CD14-positive monocyte (primary cell): ENCODE measurements around the gene TTYH3. TPM values are rescaled to one million over a fixed set of nuclear protein-coding genes. Genes with fewer than 3 reads are reported as not detected.

Source experiments
- DNase-seq, 3 donors: peaks; one replicate each; pipeline ENCODE4 v3.0.0-alpha.2; 2011 to 2022
- H2AFZ ChIP-seq: 2 replicates; pipeline ENCODE4 v1.6.0; 2012; ENCODE audit warnings: mild to moderate bottlenecking, low read depth, low read length, inconsistent platforms; ENCODE audit not compliant: insufficient read depth, poor library complexity, severe bottlenecking
- H3K27ac ChIP-seq, 2 donors: 1 replicate in 1 of 2; 2 replicates in 1 of 2; pipeline ENCODE4 v1.5.1; 2012 to 2013; ENCODE audit warnings: low read length in 2 of 2, control low read depth in 1 of 2, inconsistent platforms in 1 of 2, low read depth in 1 of 2, mild to moderate bottlenecking in 1 of 2
- H3K27me3 ChIP-seq, 2 donors: one replicate each; pipeline versions ENCODE4 v1.6.0 to v1.6.1; 2011 to 2013; ENCODE audit warnings: low read length in 2 of 2; ENCODE audit not compliant: control insufficient read depth in 2 of 2, insufficient read depth in 2 of 2
- H3K36me3 ChIP-seq, 2 donors: replicated peaks in 1 of 2; 1 replicate in 1 of 2; 2 replicates in 1 of 2; pipeline versions ENCODE4 v1.5.1 to v1.6.1; 2012 to 2013; ENCODE audit warnings: low read length in 2 of 2, control low read depth in 1 of 2, inconsistent platforms in 1 of 2, mild to moderate bottlenecking in 1 of 2; ENCODE audit not compliant: insufficient read depth in 2 of 2, control insufficient read depth in 1 of 2
- H3K4me1 ChIP-seq, 2 donors: 1 replicate in 1 of 2; 2 replicates in 1 of 2; pipeline versions ENCODE4 v1.5.1 to v1.6.1; 2012 to 2013; ENCODE audit warnings: low read length in 2 of 2, control low read depth in 1 of 2, inconsistent platforms in 1 of 2, mild to moderate bottlenecking in 1 of 2, moderate library complexity in 1 of 2; ENCODE audit not compliant: insufficient read depth in 2 of 2, control insufficient read depth in 1 of 2
- H3K4me2 ChIP-seq: replicated peaks from 2 replicates; pipeline ENCODE3; 2012; ENCODE audit warnings: low read length, moderate library complexity, mild to moderate bottlenecking; ENCODE audit not compliant: poor library complexity, severe bottlenecking; ENCODE audit errors: extremely low read depth
- H3K4me3 ChIP-seq, 3 experiments: fragments of 200-600 bp in 1 of 3; sonication (generic) in 1 of 3; replicated peaks in 1 of 3; 1 replicate in 2 of 3; 2 replicates in 1 of 3; pipeline ENCODE4 v1.5.1; 2011 to 2013; ENCODE audit warnings: low read length in 3 of 3, mild to moderate bottlenecking in 3 of 3, control low read depth in 2 of 3, low read depth in 2 of 3, inconsistent platforms in 1 of 3, moderate library complexity in 1 of 3
- H3K79me2 ChIP-seq: 2 replicates; pipeline ENCODE4 v1.6.0; 2012; ENCODE audit warnings: mild to moderate bottlenecking, control low read depth, inconsistent platforms, low read length, moderate library complexity; ENCODE audit not compliant: insufficient read depth
- H3K9ac ChIP-seq: 2 replicates; pipeline ENCODE4 v1.6.0; 2017; ENCODE audit warnings: low read length, mild to moderate bottlenecking; ENCODE audit not compliant: insufficient read depth, poor library complexity, severe bottlenecking
- H3K9me3 ChIP-seq, 2 donors: replicated peaks in 1 of 2; 1 replicate in 1 of 2; 2 replicates in 1 of 2; pipeline versions ENCODE4 v1.5.1 to v1.6.1; 2012 to 2013; ENCODE audit warnings: low read length in 2 of 2, control low read depth in 1 of 2; ENCODE audit not compliant: control insufficient read depth in 1 of 2, insufficient read depth in 1 of 2
- H4K20me1 ChIP-seq: 2 replicates; pipeline ENCODE4 v1.6.0; 2012; ENCODE audit warnings: mild to moderate bottlenecking, low read length, control low read depth, moderate library complexity; ENCODE audit not compliant: insufficient read depth
- H3K27ac Mint-ChIP-seq, 7 donors: one replicate each; pipeline ENCODE4 v1.8.0; 2020; ENCODE audit warnings: mild to moderate bottlenecking in 7 of 7, mixed read lengths in 7 of 7, moderate library complexity in 6 of 7, inconsistent platforms in 2 of 7
- H3K27me3 Mint-ChIP-seq, 3 donors: one replicate each; pipeline ENCODE4 v1.8.0; 2021 to 2022; ENCODE audit warnings: low read depth in 3 of 3, mild to moderate bottlenecking in 3 of 3, mixed read lengths in 3 of 3, moderate library complexity in 3 of 3, inconsistent platforms in 1 of 3
- H3K36me3 Mint-ChIP-seq, 2 donors: one replicate each; pipeline ENCODE4 v1.8.0; 2020; ENCODE audit warnings: mixed read lengths in 2 of 2, inconsistent platforms in 1 of 2, mild to moderate bottlenecking in 1 of 2
- H3K4me1 Mint-ChIP-seq: one replicate; pipeline ENCODE4 v1.8.0; 2020; ENCODE audit warnings: mild to moderate bottlenecking, mixed read lengths
- H3K4me3 Mint-ChIP-seq, 2 donors: one replicate each; pipeline ENCODE4 v1.8.0; 2020; ENCODE audit warnings: mild to moderate bottlenecking in 2 of 2, mixed read lengths in 2 of 2, moderate library complexity in 1 of 2
- H3K9me3 Mint-ChIP-seq, 7 donors: one replicate each; pipeline ENCODE4 v1.8.0; 2020 to 2022; ENCODE audit warnings: mixed read lengths in 7 of 7, mild to moderate bottlenecking in 6 of 7, moderate library complexity in 6 of 7, inconsistent platforms in 2 of 7
- WGBS: methylation state at CpG from one replicate; pipeline ENCODE4 v1.1.5; 2013; ENCODE audit warnings: missing lambda C conversion rate; ENCODE audit not compliant: insufficient coverage; 5-methylcytosine and 5-hydroxymethylcytosine counted together
- intact Hi-C, 2 donors: fragments of 100-400 bp; cut with micrococcal nuclease; formaldehyde crosslinking; loops; one replicate each; pipeline versions ENCODE4 v1.15.0 to v1.15.1; 2023
- polyA plus RNA-seq, 3 donors: library from polyadenylated mRNA; depleted of rRNA in 1 of 3; unstranded in 2 of 3; stranded (reverse) in 1 of 3; fragments of 300-500 nt in 2 of 3; fragments of >200 nt in 1 of 3; fragmentation: Illumina TruSeq in 2 of 3; gene quantifications; 1 replicate in 2 of 3; 2 replicates in 1 of 3; pipeline ENCODE4 v1.2.3, GENCODE V29; 2012 to 2021
- TF ChIP-seq, protein P1 (sequence below): fragments of 200-600 bp; IDR thresholded peaks from one replicate; pipeline ENCODE4 v1.8.0; 2022; ENCODE audit warnings: antibody characterized with exemption, mild to moderate bottlenecking

TTYH3 gene
- polyA plus RNA-seq, 3 donors = 13.4 to 73.5 (median 17.4) TPM

DNA sequence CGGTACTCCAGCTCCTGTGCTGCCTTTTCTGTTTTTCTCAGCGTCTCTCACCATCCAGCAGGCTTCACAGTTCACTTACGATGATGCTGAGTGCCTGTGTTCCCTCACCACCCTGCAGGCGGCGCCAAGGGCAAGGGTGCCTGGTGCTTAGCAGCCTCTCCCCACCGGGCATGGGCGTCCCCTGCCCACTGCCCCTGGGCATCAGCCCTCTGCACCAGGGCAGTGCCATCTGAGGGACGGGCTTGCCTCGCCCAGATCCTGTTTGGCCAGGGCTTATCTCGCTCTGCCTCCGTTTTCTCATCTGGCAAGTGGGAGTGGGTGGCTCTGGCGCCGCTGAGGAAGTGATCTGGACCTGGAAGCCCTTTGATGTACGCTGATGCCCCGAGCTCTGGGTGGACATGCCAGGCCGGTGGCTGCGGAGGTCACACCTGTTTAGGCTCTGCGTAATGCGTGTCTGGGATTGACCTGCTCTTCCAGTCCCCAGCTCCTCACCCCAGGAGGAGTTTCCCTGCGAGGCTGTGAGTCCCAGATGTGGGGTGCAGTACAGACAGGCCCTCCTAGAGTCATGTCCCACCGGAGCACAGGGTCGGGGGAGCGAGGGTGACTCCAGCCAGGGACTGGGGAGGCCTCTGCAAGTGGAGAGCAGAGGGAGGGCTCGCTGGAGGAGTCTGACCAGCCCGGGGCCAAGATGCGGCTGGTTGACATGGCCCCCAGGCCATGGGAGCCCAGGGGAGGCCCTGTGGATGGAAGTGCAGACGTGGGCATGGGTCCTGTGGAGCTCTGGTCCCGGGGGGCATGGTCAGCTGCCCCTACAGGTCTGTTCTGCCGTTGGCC is 11.8 kb downstream of the TTYH3 start:
- intact Hi-C loops = loop anchor here in 1 of 2 donors (5.0 kb wide), 1 partner anchor 36 kb away; no protein-coding TSS in a partner anchor
- peaks cover 13 to 22% of the 10 kb centered on the region in 2 donors for H3K36me3 ChIP-seq
- peak overlapping the region; percentile 75 for H3K4me2 ChIP-seq
- peak overlapping the region; percentile 53 for H3K9ac ChIP-seq
- TF ChIP-seq, protein P1, sequence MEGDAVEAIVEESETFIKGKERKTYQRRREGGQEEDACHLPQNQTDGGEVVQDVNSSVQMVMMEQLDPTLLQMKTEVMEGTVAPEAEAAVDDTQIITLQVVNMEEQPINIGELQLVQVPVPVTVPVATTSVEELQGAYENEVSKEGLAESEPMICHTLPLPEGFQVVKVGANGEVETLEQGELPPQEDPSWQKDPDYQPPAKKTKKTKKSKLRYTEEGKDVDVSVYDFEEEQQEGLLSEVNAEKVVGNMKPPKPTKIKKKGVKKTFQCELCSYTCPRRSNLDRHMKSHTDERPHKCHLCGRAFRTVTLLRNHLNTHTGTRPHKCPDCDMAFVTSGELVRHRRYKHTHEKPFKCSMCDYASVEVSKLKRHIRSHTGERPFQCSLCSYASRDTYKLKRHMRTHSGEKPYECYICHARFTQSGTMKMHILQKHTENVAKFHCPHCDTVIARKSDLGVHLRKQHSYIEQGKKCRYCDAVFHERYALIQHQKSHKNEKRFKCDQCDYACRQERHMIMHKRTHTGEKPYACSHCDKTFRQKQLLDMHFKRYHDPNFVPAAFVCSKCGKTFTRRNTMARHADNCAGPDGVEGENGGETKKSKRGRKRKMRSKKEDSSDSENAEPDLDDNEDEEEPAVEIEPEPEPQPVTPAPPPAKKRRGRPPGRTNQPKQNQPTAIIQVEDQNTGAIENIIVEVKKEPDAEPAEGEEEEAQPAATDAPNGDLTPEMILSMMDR = peak; percentile 35
- peak overlapping the region; percentile 61 to 75 for H3K27ac ChIP-seq
- no peak for DNase-seq
- Mint-ChIP-seq H3K27me3 (peaks cover 0 to 2% (median 0%) of the 10 kb centered on the region in 3 donors), H3K9me3 (peaks cover 0 to 1% (median 0%) of the 10 kb centered on the region in 7 donors), H3K27ac (peak overlapping the region in 5 of 7 donors; percentile 61 to 90 (median 80)), H3K4me1 (peaks cover 66% of the 10 kb centered on the region), H3K36me3 (peaks cover 15 to 45% of the 10 kb centered on the region in 2 donors), H3K4me3 (no peak overlapping the region)
- H3K79me2 ChIP-seq = peaks cover 77% of the 10 kb centered on the region
- H3K4me3 ChIP-seq = peak overlapping the region in 1 of 3 experiments; percentile 64
- peaks cover 86 to 92% of the 10 kb centered on the region in 2 donors for H3K4me1 ChIP-seq
- no peak overlapping the region for H2AFZ ChIP-seq
- WGBS = 93% methylated on average over 26 of the region's 29 CpGs
- H3K27me3 ChIP-seq = no peaks in the 10 kb centered on the region
- H4K20me1 ChIP-seq = peaks cover 69% of the 10 kb centered on the region
- no peaks in the 10 kb centered on the region for H3K9me3 ChIP-seq

DNA sequence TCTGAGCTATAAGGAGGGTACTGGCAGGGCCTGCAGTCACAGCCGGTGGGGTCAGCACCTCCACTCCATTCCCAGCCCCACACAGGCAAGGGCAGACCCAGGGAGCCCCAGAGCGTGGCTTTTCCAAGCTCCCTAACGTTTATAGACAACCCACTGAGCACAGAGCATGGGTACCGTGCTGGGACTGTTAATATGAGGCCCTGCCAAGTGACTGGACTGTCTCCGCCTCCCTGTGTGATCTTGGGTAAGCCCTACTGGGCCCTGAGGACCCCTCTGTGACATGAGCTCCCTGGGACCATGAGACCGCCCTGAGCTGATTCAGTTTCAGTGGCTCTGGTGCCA is 12.4 kb downstream of the TTYH3 start:
- Histone ChIP-seq H3K27ac (peak overlapping the region; percentile 61 to 75), H3K36me3 (peaks cover 17 to 28% of the 10 kb centered on the region in 2 donors), H3K4me2 (peak overlapping the region; percentile 75), H3K9ac (peak overlapping the region; percentile 53), H2AFZ (no peak overlapping the region), H3K4me3 (peak overlapping the region in 1 of 3 experiments; percentile 64), H4K20me1 (peaks cover 71% of the 10 kb centered on the region), H3K9me3 (no peaks in the 10 kb centered on the region), H3K27me3 (no peaks in the 10 kb centered on the region), H3K4me1 (peaks cover 81 to 86% of the 10 kb centered on the region in 2 donors), H3K79me2 (peaks cover 71% of the 10 kb centered on the region)
- H3K27me3 Mint-ChIP-seq = peaks cover 0 to 2% (median 0%) of the 10 kb centered on the region in 3 donors
- peaks cover 0 to 1% (median 0%) of the 10 kb centered on the region in 7 donors for H3K9me3 Mint-ChIP-seq
- H3K27ac Mint-ChIP-seq = peak overlapping the region; percentile 7 to 92 (median 88)
- peaks cover 63% of the 10 kb centered on the region for H3K4me1 Mint-ChIP-seq
- intact Hi-C loops = loop anchor here in 1 of 2 donors (5.0 kb wide), 1 partner anchor 37 kb away; no protein-coding TSS in a partner anchor
- TF ChIP-seq, protein P1 = no peak
- DNase-seq = no peak
- H3K36me3 Mint-ChIP-seq = peaks cover 18 to 48% of the 10 kb centered on the region in 2 donors
- WGBS = 47% methylated on average over 3 of the region's 6 CpGs
- H3K4me3 Mint-ChIP-seq = peak overlapping the region; percentile 37 to 62
